ENCODE data around the gene TSPEAR. TPM values are rescaled to one million over a fixed set of nuclear protein-coding genes. Genes with fewer than 3 reads are reported as not detected.

TSPEAR gene
- total RNA-seq, 2 donors from 2014 or later: not detected

DNA sequence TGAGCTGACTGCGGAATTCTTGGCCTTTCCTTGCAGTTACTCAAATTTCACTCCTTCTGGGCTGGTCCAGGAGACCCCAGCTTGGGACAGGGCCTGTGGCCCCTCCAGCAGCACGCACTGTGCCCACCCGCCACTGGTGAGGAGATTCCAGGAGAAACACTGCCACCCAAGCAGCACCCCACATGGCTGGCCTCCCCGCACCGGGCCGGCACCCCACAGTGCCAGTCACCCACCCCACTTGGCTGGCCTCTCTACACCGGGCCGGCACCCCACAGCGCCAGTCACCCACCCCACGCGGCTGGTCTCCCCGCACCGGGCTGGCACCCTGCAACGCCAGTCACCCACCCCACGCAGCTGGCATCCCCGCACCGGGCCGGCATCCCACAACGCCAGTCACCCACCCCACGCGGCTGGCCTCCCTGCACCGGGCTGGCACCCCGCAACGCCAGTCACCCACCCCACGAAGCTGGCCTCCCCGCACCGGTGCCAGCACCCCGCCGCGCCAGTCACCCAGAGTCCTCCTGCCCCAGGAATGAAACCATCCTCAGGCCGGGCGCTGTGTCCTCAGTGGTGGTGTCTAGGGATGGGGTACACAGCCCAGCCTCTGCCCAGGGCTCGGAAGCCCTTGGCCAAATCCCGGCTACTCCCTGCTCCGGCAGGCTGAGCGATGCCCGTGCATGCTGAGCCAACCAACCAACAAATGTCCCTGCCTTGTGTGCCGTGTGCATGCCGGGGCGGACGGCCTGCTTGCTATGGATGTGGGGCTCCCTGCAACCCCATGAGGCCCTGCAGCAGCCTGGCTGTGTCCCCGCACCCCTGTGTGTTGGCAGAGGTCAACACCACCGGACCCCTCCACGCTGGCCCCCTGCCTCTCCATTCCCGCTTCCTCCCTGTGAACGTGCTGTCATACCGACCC lies 38.6 kb upstream of the TSPEAR start:
- no peak overlapping the region for H3K27ac ChIP-seq
- no peak for ATAC-seq (ENCODE audit: insufficient number of reproducible peaks, low FRiP score, low read depth)
- DNase-seq (ENCODE audit: low spot score): no peak
- no peak for TF ChIP-seq CTCF (IDR thresholded peaks at IDR 0.05)
- H3K4me1 ChIP-seq (ENCODE audit: control insufficient read depth in 1 of 2, low read depth in 2 of 2): no peaks in the 10 kb centered on the region
- H3K27me3 ChIP-seq (replicated peaks; ENCODE audit: insufficient read depth): peaks cover 5% of the 10 kb centered on the region
- no peaks in the 10 kb centered on the region for H3K9me3 ChIP-seq
- H3K36me3 ChIP-seq: no peaks in the 10 kb centered on the region
- H3K4me3 ChIP-seq: no peak overlapping the region

- no peaks in the 10 kb centered on the region for H3K9me3 ChIP-seq
- H3K27me3 ChIP-seq (replicated peaks; ENCODE audit: insufficient read depth): peaks cover 5% of the 10 kb centered on the region
- H3K27ac ChIP-seq: no peak overlapping the region
- no peaks in the 10 kb centered on the region for H3K4me1 ChIP-seq (ENCODE audit: control insufficient read depth in 1 of 2, low read depth in 2 of 2)
- TF ChIP-seq CTCF (IDR thresholded peaks at IDR 0.05): no peak
- no peak for ATAC-seq (ENCODE audit: insufficient number of reproducible peaks, low FRiP score, low read depth)
- no peak overlapping the region for H3K4me3 ChIP-seq
- DNase-seq (ENCODE audit: low spot score): no peak
- H3K36me3 ChIP-seq: no peaks in the 10 kb centered on the region
Observed at GRCh38 chr21:44749116-44749758, 37.9 kb upstream of the TSPEAR start.

DNA sequence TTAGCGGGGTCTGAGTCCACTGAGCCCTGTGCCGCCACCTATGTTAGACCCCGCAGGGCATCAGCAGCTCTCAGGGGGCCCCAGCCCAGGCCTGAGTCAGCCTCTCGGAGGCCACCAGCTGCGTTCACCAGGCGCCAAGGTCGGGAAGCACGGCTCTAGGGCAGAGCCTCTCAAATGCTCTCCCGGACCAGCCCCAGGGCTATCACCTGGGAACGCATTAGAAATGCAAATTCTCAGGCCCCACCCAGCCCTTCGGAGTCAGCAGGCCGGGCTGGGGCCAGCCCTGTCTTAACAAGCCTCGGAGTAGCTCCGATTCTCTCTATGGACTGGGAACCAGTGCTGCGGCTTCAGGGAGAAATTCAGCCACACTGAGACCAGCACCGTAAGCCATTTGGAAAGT lies 37.2 kb upstream of the TSPEAR start:
- DNase-seq (ENCODE audit: low spot score) (no peak), ATAC-seq (ENCODE audit: insufficient number of reproducible peaks, low FRiP score, low read depth) (no peak)
- Histone ChIP-seq H3K27ac (no peak overlapping the region), H3K4me1 (ENCODE audit: control insufficient read depth in 1 of 2, low read depth in 2 of 2) (no peaks in the 10 kb centered on the region), H3K4me3 (no peak overlapping the region), H3K27me3 (replicated peaks; ENCODE audit: insufficient read depth) (peaks cover 5% of the 10 kb centered on the region), H3K9me3 (no peaks in the 10 kb centered on the region), H3K36me3 (no peaks in the 10 kb centered on the region)
- TF ChIP-seq CTCF (IDR thresholded peaks at IDR 0.05): no peak

GRCh38 chr21:44742418-44743153 lies 31.2 kb upstream of the TSPEAR start:
- no peaks in the 10 kb centered on the region for H3K36me3 ChIP-seq
- no peak for TF ChIP-seq CTCF (IDR thresholded peaks at IDR 0.05)
- no peak overlapping the region for H3K27ac ChIP-seq
- DNase-seq (ENCODE audit: low spot score): no peak
- no peak overlapping the region for H3K4me3 ChIP-seq
- peaks cover 15% of the 10 kb centered on the region for H3K9me3 ChIP-seq
- H3K27me3 ChIP-seq (replicated peaks; ENCODE audit: insufficient read depth): no peaks in the 10 kb centered on the region
- no peak for ATAC-seq (ENCODE audit: insufficient number of reproducible peaks, low FRiP score, low read depth)
- no peaks in the 10 kb centered on the region for H3K4me1 ChIP-seq (ENCODE audit: control insufficient read depth in 1 of 2, low read depth in 2 of 2)

DNA sequence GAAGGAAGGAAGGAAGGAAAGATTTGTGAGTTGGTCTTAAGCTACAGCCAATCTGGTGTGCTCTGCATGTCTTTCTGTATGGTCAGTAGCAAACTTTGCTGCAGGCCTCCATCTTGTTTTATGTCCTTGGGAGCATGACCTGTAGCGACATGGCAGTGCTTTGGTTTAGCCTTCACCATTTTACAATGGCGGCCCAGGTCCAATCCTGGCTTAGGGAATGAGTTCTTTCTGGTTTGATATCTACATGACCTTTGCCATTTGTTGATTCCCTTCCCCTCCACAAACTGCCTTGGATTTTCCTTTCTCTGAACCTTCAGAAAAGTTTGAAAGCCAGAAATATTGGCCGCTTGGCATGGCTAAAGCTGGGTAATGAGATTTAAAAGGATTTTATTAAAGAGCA lies 30.5 kb upstream of the TSPEAR start:
- ATAC-seq (ENCODE audit: insufficient number of reproducible peaks, low FRiP score, low read depth) (no peak), DNase-seq (ENCODE audit: low spot score) (no peak)
- H3K4me1 ChIP-seq (ENCODE audit: control insufficient read depth in 1 of 2, low read depth in 2 of 2): no peaks in the 10 kb centered on the region
- H3K4me3 ChIP-seq: no peak overlapping the region
- no peak for TF ChIP-seq CTCF (IDR thresholded peaks at IDR 0.05)
- H3K36me3 ChIP-seq: no peaks in the 10 kb centered on the region
- no peaks in the 10 kb centered on the region for H3K27me3 ChIP-seq (replicated peaks; ENCODE audit: insufficient read depth)
- H3K9me3 ChIP-seq: peaks cover 20% of the 10 kb centered on the region
- no peak overlapping the region for H3K27ac ChIP-seq
